Left forelimb (tissue), 1 donor: Measurements from ENCODE around the gene RHBDD1.

Source experiments
- DNase-seq: peaks from one replicate; pipeline ENCODE4 v3.0.0-alpha.2; 2018; ENCODE audit warnings: low spot score

Gene RHBDD1

GRCh38 chr2:226885769-226886435 lies 50.0 kb downstream of the RHBDD1 start:
- DNase-seq, result no peak

- DNase-seq, result no peak
Observed at GRCh38 chr2:226887940-226888339, 52.1 kb downstream of the RHBDD1 start.

GRCh38 chr2:226888378-226888965 lies 52.6 kb downstream of the RHBDD1 start:
- no peak for DNase-seq

- DNase-seq, result no peak
Observed at GRCh38 chr2:226888971-226889370, 53.1 kb downstream of the RHBDD1 start.

GRCh38 chr2:226890286-226890685 lies 54.4 kb downstream of the RHBDD1 start:
- no peak for DNase-seq

GRCh38 chr2:226891780-226892590 lies 56.1 kb downstream of the RHBDD1 start:
- DNase-seq, result no peak

GRCh38 chr2:226892729-226893128 lies 56.9 kb downstream of the RHBDD1 start:
- DNase-seq, result no peak

- no peak for DNase-seq
Observed at GRCh38 chr2:226893216-226893615, 57.4 kb downstream of the RHBDD1 start.

- no peak for DNase-seq
Observed at GRCh38 chr2:226894752-226895151, 58.9 kb downstream of the RHBDD1 start.

- DNase-seq, result no peak
Observed at GRCh38 chr2:226895579-226895978, 59.7 kb downstream of the RHBDD1 start.

GRCh38 chr2:226898121-226898520 lies 62.3 kb downstream of the RHBDD1 start:
- DNase-seq, result no peak

- DNase-seq, result no peak
Observed at GRCh38 chr2:226898897-226899296, 63.0 kb downstream of the RHBDD1 start.

GRCh38 chr2:226902041-226902966 lies 66.5 kb downstream of the RHBDD1 start:
- DNase-seq, result no peak

- no peak for DNase-seq
Observed at GRCh38 chr2:226903179-226903578, 67.3 kb downstream of the RHBDD1 start.

GRCh38 chr2:226904592-226904991 lies 68.7 kb downstream of the RHBDD1 start:
- DNase-seq, result no peak

GRCh38 chr2:226905718-226906117 lies 69.9 kb downstream of the RHBDD1 start:
- no peak for DNase-seq

- no peak for DNase-seq
Observed at GRCh38 chr2:226906163-226906693, 70.4 kb downstream of the RHBDD1 start.

- no peak for DNase-seq
Observed at GRCh38 chr2:226909126-226909525, 73.3 kb downstream of the RHBDD1 start.

- no peak for DNase-seq
Observed at GRCh38 chr2:226909836-226910235, 74.0 kb downstream of the RHBDD1 start.

GRCh38 chr2:226910384-226910783 lies 74.5 kb downstream of the RHBDD1 start:
- DNase-seq, result no peak

GRCh38 chr2:226911932-226912331 lies 76.1 kb downstream of the RHBDD1 start:
- DNase-seq, result no peak

GRCh38 chr2:226913641-226914040 lies 77.8 kb downstream of the RHBDD1 start:
- DNase-seq, result no peak
